GM23338 (cell line): ENCODE results near the gene GH1.

Experiments
- CREB1 ChIP-seq: fragments of 250-450 bp; sonication (Bioruptor Pico); IDR thresholded peaks from 2 replicates; pipeline ENCODE4 v1.5.0; 2020; ENCODE audit warnings: low read depth, mild to moderate bottlenecking, moderate library complexity
- CTCF ChIP-seq, 2 experiments: fragments of 200-600 bp in 1 of 2; sonication (generic) in 1 of 2; conservative IDR thresholded peaks; 2 replicates each; pipeline versions ENCODE4 v1.5.1 to v1.6.1; 2016 to 2017; ENCODE audit warnings: antibody characterized with exemption in 2 of 2, low read depth in 2 of 2, mild to moderate bottlenecking in 2 of 2, moderate library complexity in 1 of 2
- EZH2 ChIP-seq: fragments of 200-600 bp; sonication (generic); IDR thresholded peaks from one replicate; pipeline ENCODE4 v1.8.0; 2017; ENCODE audit warnings: antibody characterized with exemption, mild to moderate bottlenecking, low read depth; ENCODE audit not compliant: unreplicated experiment
- EZH2phosphoT487 ChIP-seq: fragments of 200-600 bp; sonication (generic); IDR thresholded peaks from one replicate; pipeline ENCODE4 v1.8.1; 2018; ENCODE audit warnings: antibody characterized with exemption; ENCODE audit not compliant: unreplicated experiment
- JUNB ChIP-seq: IDR thresholded peaks from one replicate; pipeline ENCODE4 v1.6.1; 2016; ENCODE audit warnings: antibody characterized with exemption; ENCODE audit not compliant: unreplicated experiment
- NANOG ChIP-seq: IDR thresholded peaks from 2 replicates; pipeline ENCODE4 v1.6.1; 2016; ENCODE audit warnings: antibody characterized with exemption, borderline replicate concordance
- POLR2AphosphoS5 ChIP-seq: IDR thresholded peaks from 2 replicates; pipeline ENCODE4 v1.6.1; 2016; ENCODE audit warnings: antibody characterized with exemption, low read depth
- STAT1 ChIP-seq: IDR thresholded peaks from one replicate; pipeline ENCODE4 v1.6.1; 2016; ENCODE audit warnings: antibody characterized with exemption; ENCODE audit not compliant: unreplicated experiment
- ZNF114 ChIP-seq: fragments of 250-450 bp; sonication (Bioruptor Pico); IDR thresholded peaks from 2 replicates; pipeline ENCODE4 v1.5.0; 2020; ENCODE audit warnings: mild to moderate bottlenecking, moderate library complexity
- ZNF331 ChIP-seq: fragments of 250-450 bp; sonication (Bioruptor Pico); IDR thresholded peaks from 2 replicates; pipeline ENCODE4 v1.5.0; 2020; ENCODE audit warnings: low read depth, mild to moderate bottlenecking, moderate library complexity
- TF ChIP-seq, protein P1 (sequence below): IDR thresholded peaks from one replicate; pipeline ENCODE4 v1.6.1; 2018; ENCODE audit warnings: antibody characterized with exemption; ENCODE audit not compliant: unreplicated experiment
- TF ChIP-seq, protein P2 (sequence below): IDR thresholded peaks from 2 replicates; pipeline ENCODE4 v1.6.1; 2016; ENCODE audit warnings: antibody characterized with exemption
- TF ChIP-seq, protein P3 (sequence below): fragments of 250-450 bp; sonication (Bioruptor Pico); IDR thresholded peaks from 2 replicates; pipeline ENCODE4 v1.5.0; 2020; ENCODE audit warnings: mild to moderate bottlenecking, moderate library complexity

DNA sequence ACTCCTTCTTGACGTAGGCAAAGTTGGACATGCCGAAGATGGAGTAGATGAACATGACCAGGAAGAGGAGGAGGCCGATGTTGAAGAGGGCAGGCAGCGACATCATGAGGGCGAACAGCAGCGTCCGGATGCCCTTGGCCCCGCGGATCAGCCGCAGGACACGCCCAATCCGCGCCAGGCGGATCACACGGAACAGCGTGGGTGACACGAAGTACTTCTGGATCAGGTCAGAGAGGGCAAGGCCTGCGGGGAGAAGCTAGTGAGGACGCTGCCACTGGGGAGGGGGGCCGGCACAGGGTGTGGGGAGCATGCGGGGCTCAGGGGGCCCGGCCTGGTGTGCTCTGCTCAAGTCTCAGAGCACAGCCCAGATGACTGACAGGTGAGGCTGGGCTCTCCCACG lies 23.1 kb upstream of the GH1 start:
- TF ChIP-seq CTCF (conservative IDR thresholded peaks at IDR 0.05; ENCODE audit: low read depth in 2 of 2), result no peak
- TF ChIP-seq EZH2, result no peak
- TF ChIP-seq JUNB, result no peak
- no peak for TF ChIP-seq POLR2AphosphoS5
- TF ChIP-seq CREB1 (CRISPR knock-in tag), result no peak
- TF ChIP-seq ZNF331, result no peak
- TF ChIP-seq EZH2phosphoT487, result no peak
- TF ChIP-seq ZNF114 (CRISPR knock-in tag), result no peak
- TF ChIP-seq, protein P1, sequence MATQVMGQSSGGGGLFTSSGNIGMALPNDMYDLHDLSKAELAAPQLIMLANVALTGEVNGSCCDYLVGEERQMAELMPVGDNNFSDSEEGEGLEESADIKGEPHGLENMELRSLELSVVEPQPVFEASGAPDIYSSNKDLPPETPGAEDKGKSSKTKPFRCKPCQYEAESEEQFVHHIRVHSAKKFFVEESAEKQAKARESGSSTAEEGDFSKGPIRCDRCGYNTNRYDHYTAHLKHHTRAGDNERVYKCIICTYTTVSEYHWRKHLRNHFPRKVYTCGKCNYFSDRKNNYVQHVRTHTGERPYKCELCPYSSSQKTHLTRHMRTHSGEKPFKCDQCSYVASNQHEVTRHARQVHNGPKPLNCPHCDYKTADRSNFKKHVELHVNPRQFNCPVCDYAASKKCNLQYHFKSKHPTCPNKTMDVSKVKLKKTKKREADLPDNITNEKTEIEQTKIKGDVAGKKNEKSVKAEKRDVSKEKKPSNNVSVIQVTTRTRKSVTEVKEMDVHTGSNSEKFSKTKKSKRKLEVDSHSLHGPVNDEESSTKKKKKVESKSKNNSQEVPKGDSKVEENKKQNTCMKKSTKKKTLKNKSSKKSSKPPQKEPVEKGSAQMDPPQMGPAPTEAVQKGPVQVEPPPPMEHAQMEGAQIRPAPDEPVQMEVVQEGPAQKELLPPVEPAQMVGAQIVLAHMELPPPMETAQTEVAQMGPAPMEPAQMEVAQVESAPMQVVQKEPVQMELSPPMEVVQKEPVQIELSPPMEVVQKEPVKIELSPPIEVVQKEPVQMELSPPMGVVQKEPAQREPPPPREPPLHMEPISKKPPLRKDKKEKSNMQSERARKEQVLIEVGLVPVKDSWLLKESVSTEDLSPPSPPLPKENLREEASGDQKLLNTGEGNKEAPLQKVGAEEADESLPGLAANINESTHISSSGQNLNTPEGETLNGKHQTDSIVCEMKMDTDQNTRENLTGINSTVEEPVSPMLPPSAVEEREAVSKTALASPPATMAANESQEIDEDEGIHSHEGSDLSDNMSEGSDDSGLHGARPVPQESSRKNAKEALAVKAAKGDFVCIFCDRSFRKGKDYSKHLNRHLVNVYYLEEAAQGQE, result no peak
- no peak for TF ChIP-seq STAT1
- TF ChIP-seq, protein P2, sequence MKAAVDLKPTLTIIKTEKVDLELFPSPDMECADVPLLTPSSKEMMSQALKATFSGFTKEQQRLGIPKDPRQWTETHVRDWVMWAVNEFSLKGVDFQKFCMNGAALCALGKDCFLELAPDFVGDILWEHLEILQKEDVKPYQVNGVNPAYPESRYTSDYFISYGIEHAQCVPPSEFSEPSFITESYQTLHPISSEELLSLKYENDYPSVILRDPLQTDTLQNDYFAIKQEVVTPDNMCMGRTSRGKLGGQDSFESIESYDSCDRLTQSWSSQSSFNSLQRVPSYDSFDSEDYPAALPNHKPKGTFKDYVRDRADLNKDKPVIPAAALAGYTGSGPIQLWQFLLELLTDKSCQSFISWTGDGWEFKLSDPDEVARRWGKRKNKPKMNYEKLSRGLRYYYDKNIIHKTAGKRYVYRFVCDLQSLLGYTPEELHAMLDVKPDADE, result no peak
- TF ChIP-seq, protein P3, sequence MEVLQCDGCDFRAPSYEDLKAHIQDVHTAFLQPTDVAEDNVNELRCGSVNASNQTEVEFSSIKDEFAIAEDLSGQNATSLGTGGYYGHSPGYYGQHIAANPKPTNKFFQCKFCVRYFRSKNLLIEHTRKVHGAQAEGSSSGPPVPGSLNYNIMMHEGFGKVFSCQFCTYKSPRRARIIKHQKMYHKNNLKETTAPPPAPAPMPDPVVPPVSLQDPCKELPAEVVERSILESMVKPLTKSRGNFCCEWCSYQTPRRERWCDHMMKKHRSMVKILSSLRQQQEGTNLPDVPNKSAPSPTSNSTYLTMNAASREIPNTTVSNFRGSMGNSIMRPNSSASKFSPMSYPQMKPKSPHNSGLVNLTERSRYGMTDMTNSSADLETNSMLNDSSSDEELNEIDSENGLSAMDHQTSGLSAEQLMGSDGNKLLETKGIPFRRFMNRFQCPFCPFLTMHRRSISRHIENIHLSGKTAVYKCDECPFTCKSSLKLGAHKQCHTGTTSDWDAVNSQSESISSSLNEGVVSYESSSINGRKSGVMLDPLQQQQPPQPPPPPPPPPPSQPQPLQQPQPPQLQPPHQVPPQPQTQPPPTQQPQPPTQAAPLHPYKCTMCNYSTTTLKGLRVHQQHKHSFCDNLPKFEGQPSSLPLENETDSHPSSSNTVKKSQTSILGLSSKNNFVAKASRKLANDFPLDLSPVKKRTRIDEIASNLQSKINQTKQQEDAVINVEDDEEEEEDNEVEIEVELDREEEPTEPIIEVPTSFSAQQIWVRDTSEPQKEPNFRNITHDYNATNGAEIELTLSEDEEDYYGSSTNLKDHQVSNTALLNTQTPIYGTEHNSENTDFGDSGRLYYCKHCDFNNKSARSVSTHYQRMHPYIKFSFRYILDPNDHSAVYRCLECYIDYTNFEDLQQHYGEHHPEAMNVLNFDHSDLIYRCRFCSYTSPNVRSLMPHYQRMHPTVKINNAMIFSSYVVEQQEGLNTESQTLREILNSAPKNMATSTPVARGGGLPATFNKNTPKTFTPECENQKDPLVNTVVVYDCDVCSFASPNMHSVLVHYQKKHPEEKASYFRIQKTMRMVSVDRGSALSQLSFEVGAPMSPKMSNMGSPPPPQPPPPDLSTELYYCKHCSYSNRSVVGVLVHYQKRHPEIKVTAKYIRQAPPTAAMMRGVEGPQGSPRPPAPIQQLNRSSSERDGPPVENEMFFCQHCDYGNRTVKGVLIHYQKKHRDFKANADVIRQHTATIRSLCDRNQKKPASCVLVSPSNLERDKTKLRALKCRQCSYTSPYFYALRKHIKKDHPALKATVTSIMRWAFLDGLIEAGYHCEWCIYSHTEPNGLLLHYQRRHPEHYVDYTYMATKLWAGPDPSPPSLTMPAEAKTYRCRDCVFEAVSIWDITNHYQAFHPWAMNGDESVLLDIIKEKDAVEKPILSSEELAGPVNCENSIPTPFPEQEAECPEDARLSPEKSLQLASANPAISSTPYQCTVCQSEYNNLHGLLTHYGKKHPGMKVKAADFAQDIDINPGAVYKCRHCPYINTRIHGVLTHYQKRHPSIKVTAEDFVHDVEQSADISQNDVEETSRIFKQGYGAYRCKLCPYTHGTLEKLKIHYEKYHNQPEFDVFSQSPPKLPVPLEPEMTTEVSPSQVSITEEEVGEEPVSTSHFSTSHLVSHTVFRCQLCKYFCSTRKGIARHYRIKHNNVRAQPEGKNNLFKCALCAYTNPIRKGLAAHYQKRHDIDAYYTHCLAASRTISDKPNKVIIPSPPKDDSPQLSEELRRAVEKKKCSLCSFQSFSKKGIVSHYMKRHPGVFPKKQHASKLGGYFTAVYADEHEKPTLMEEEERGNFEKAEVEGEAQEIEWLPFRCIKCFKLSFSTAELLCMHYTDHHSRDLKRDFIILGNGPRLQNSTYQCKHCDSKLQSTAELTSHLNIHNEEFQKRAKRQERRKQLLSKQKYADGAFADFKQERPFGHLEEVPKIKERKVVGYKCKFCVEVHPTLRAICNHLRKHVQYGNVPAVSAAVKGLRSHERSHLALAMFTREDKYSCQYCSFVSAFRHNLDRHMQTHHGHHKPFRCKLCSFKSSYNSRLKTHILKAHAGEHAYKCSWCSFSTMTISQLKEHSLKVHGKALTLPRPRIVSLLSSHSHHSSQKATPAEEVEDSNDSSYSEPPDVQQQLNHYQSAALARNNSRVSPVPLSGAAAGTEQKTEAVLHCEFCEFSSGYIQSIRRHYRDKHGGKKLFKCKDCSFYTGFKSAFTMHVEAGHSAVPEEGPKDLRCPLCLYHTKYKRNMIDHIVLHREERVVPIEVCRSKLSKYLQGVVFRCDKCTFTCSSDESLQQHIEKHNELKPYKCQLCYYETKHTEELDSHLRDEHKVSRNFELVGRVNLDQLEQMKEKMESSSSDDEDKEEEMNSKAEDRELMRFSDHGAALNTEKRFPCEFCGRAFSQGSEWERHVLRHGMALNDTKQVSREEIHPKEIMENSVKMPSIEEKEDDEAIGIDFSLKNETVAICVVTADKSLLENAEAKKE (CRISPR knock-in tag), result no peak
- TF ChIP-seq NANOG, result no peak
